HepG2 (cell line): ENCODE measurements around the gene CFAP45. TPM values are rescaled to one million over a fixed set of nuclear protein-coding genes. Genes with fewer than 3 reads are reported as not detected.

Source experiments
- ATAC-seq: fragments of 200-7000 bp; cut with Tn5 transposase; 3 replicates; pipeline ENCODE4 v1.9.1; 2020; ENCODE audit warnings: mild to moderate bottlenecking, moderate library complexity
- BruUV-seq: library from RNA; stranded (reverse); fragments of 400-500 nt; replicated peaks from 2 replicates; lab custom pipeline; 2021; lab: Mats Ljungman, UMichigan
- CTCF ChIA-PET: fragments of 300-600 bp; formaldehyde crosslinking; extraction: SDS; loops from one replicate; lab custom pipeline; 2021; ENCODE audit warnings: low total read pairs, inconsistent platforms, low intra/inter-chr PET ratio; lab: Yijun Ruan, JAX
- POLR2A ChIA-PET: fragments of 350-600 bp; sonication (Branson Sonifier 250); formaldehyde crosslinking; loops from one replicate; lab custom pipeline; 2020; ENCODE audit warnings: antibody characterized with exemption, inconsistent platforms; lab: Yijun Ruan, JAX
- DNase-seq: peaks from one replicate; pipeline ENCODE4 v3.0.0-alpha.2; 2015; ENCODE audit warnings: low spot score
- FAIRE-seq: peaks from 3 replicates; lab custom pipeline; 2011; peaks lifted over from hg19 to GRCh38; lab: Jason Lieb, UNC
- H2AFZ ChIP-seq: one replicate; pipeline ENCODE4 v1.6.1; 2011; ENCODE audit warnings: low read length, inconsistent platforms
- H3K27ac ChIP-seq: fragments of 300-600 bp; 3 replicates; pipeline ENCODE4 v1.8.0; 2011; ENCODE audit warnings: mixed run types, mild to moderate bottlenecking, mixed read lengths, low read length, inconsistent platforms; ENCODE audit not compliant: insufficient read depth; ENCODE audit errors: extremely low read length
- H3K27me3 ChIP-seq, 2 experiments: fragments of 200-600 bp in 1 of 2; 2 replicates in 1 of 2; 3 replicates in 1 of 2; pipeline versions ENCODE4 v1.6.0 to v1.8.0; 2011; ENCODE audit warnings: low read length in 2 of 2, mild to moderate bottlenecking in 2 of 2, moderate library complexity in 2 of 2, inconsistent platforms in 1 of 2; ENCODE audit not compliant: insufficient read depth in 2 of 2, control insufficient read depth in 1 of 2
- H3K36me3 ChIP-seq, 2 experiments: fragments of 200-600 bp in 1 of 2; replicated peaks in 1 of 2; 2 replicates in 1 of 2; 3 replicates in 1 of 2; pipeline versions ENCODE4 v1.5.1 to v1.8.0; 2011; ENCODE audit warnings: low read length in 2 of 2, inconsistent platforms in 1 of 2; ENCODE audit not compliant: insufficient read depth in 2 of 2, control insufficient read depth in 1 of 2
- H3K4me1 ChIP-seq: 2 replicates; pipeline ENCODE4 v1.5.1; 2012; ENCODE audit warnings: low read length, inconsistent platforms; ENCODE audit not compliant: insufficient read depth
- H3K4me2 ChIP-seq: 2 replicates; pipeline ENCODE4 v1.6.0; 2011; ENCODE audit warnings: low read depth, low read length, inconsistent platforms
- H3K4me3 ChIP-seq, 3 experiments: fragments of 200-600 bp in 1 of 3; sonication (generic), shearing (Covaris generic) in 1 of 3; replicated peaks in 1 of 3; 2 replicates each; pipeline ENCODE4 v1.5.1; 2011 to 2016; ENCODE audit warnings: low read length in 3 of 3, inconsistent platforms in 2 of 3, low read depth in 2 of 3, mild to moderate bottlenecking in 2 of 3, control low read depth in 1 of 3, mixed read lengths in 1 of 3; ENCODE audit not compliant: insufficient read depth in 1 of 3
- H3K79me2 ChIP-seq: one replicate; pipeline ENCODE4 v1.6.1; 2011; ENCODE audit warnings: low read length, inconsistent platforms; ENCODE audit not compliant: insufficient read depth
- H3K9ac ChIP-seq: 2 replicates; pipeline ENCODE4 v1.6.0; 2011; ENCODE audit warnings: mild to moderate bottlenecking, low read depth, low read length, inconsistent platforms; ENCODE audit not compliant: insufficient read depth
- H3K9me3 ChIP-seq: 2 replicates; pipeline ENCODE4 v1.5.1; 2012; ENCODE audit warnings: mild to moderate bottlenecking, low read length
- H4K20me1 ChIP-seq: 2 replicates; pipeline ENCODE4 v1.6.0; 2011; ENCODE audit warnings: inconsistent platforms, mild to moderate bottlenecking, low read length, moderate library complexity; ENCODE audit not compliant: insufficient read depth
- PHF21A ChIP-seq: sonication (generic); formaldehyde crosslinking; IDR thresholded peaks from 2 replicates; pipeline ENCODE4 v1.5.0; 2020; ENCODE audit warnings: mild to moderate bottlenecking, missing genetic modification reagents
- SP1 ChIP-seq, 2 experiments: fragments of 450-650 bp in 1 of 2; sonication (generic) in 1 of 2; formaldehyde crosslinking in 1 of 2; IDR thresholded peaks; 2 replicates each; pipeline versions ENCODE4 v1.4.0 to v1.6.1; 2016 to 2020; ENCODE audit warnings: missing genetic modification reagents in 1 of 2
- SSRP1 ChIP-seq: IDR thresholded peaks from 2 replicates; pipeline ENCODE4 v1.6.1; 2016; ENCODE audit warnings: control low read depth
- TCF12 ChIP-seq, 2 experiments: fragments of 450-650 bp in 1 of 2; sonication (generic) in 1 of 2; formaldehyde crosslinking in 1 of 2; IDR thresholded peaks; 2 replicates each; pipeline versions ENCODE4 v1.6.1 to v1.8.0; 2017 to 2022; ENCODE audit warnings: antibody characterized with exemption in 1 of 2, mild to moderate bottlenecking in 1 of 2, missing genetic modification reagents in 1 of 2, moderate library complexity in 1 of 2
- ZBTB3 ChIP-seq: sonication (generic); formaldehyde crosslinking; IDR thresholded peaks from 2 replicates; pipeline ENCODE4 v1.4.0; 2020; ENCODE audit warnings: low read depth, mild to moderate bottlenecking, moderate library complexity, missing genetic modification reagents, borderline replicate concordance
- ZNF546 ChIP-seq: sonication (generic); formaldehyde crosslinking; conservative IDR thresholded peaks from 2 replicates; pipeline ENCODE4 v1.8.1; 2023; ENCODE audit warnings: mild to moderate bottlenecking, missing genetic modification reagents
- ZNF558 ChIP-seq: sonication (generic); formaldehyde crosslinking; IDR thresholded peaks from 2 replicates; pipeline ENCODE4 v1.9.0; 2022; ENCODE audit warnings: mild to moderate bottlenecking, missing genetic modification reagents, borderline replicate concordance
- ZNF598 ChIP-seq: sonication (generic); formaldehyde crosslinking; IDR thresholded peaks from 2 replicates; pipeline ENCODE4 v1.5.1; 2020; ENCODE audit warnings: mild to moderate bottlenecking, missing genetic modification reagents, borderline replicate concordance
- WGBS: methylation state at CpG from one replicate; pipeline ENCODE4 v1.1.6; 2017; ENCODE audit warnings: low lambda C conversion rate; 5-methylcytosine and 5-hydroxymethylcytosine counted together
- in situ Hi-C: cut with HindIII; loops from 2 replicates; pipeline ENCODE4 v1.10.0; 2017; ENCODE audit warnings: low pct_unique_long_range_greater_than_20kb; ENCODE audit not compliant: extremely low pct_ligation_motif_present
- intact Hi-C: fragments of 100-400 bp; cut with micrococcal nuclease; formaldehyde crosslinking; loops from one replicate; pipeline ENCODE4 v1.10.0; 2022; ENCODE audit not compliant: unreplicated experiment
- polyA plus RNA-seq, 8 experiments: library from polyadenylated mRNA; depleted of rRNA in 3 of 8; stranded (reverse) in 7 of 8; unstranded in 1 of 8; fragments of >200 nt; fragmentation: Illumina TruSeq in 4 of 8; extraction: Trizol in 4 of 8; gene quantifications; 2 replicates each; pipeline versions ENCODE4 v1.2.1 to v1.2.3, GENCODE V29; 2011 to 2016; ENCODE audit warnings: low read depth in 4 of 8, missing spikeins in 1 of 8, mixed read lengths in 1 of 8; ENCODE audit not compliant: insufficient read depth in 1 of 8
- total RNA-seq, 5 experiments: library from RNA; depleted of rRNA; stranded (reverse); fragments of >200 nt; fragmentation: Illumina TruSeq; extraction: Trizol; gene quantifications; 2 replicates each; pipeline ENCODE4 v1.2.3, GENCODE V29; 2016; ENCODE audit warnings: low read depth in 1 of 5
- TF ChIP-seq, protein P1 (sequence below): sonication (generic); formaldehyde crosslinking; IDR thresholded peaks from 2 replicates; pipeline ENCODE4 v1.4.0; 2020; ENCODE audit warnings: missing genetic modification reagents, borderline replicate concordance
- TF ChIP-seq, protein P2 (sequence below): sonication (generic); formaldehyde crosslinking; IDR thresholded peaks from 2 replicates; pipeline ENCODE4 v1.4.0; 2020; ENCODE audit warnings: missing genetic modification reagents
- TF ChIP-seq, protein P3 (sequence below): sonication (generic); formaldehyde crosslinking; IDR thresholded peaks from 2 replicates; pipeline ENCODE4 v1.4.0; 2020; ENCODE audit warnings: missing genetic modification reagents

The CFAP45 gene
- total and polyA plus RNA-seq, 2 of the 13 experiments (the other 11 are each of a cell fraction or from before 2014, with no cell fraction given), result not detected

DNA sequence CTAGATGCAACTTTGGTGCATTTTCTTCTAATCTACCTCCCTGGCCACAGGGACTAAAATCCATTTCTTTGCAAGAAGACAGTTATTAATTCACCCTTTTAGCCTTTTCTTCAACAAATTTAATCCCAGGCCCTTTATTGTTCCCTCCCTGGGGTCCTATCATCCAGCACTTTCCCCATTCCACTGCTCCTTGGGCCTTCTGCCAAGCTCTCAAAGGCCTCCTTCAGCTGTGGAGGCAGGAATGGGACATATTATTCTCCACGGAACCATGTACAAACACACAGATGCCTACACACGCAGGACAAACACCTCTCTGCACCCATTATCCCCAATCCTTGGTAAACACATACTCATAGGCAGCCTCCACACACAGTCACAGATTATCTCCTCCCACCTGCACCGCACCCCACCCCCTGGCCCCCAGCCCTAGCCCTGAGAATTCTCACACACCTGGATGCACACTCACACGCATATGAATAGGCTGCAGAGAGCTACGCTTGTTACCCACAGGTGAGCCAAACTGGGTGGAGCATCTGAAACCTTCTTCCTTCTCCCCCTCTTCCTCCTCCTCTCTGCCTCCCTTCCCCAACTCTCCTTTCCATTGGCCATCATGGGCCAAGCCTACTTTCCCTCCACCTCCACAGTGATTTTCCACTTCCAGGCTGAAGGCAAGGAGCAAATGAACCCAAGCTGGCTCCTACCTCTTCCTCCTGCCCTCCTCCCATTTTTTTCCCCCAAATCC, 13.7 kb upstream of the CFAP45 start:
- FAIRE-seq, result no peak
- in situ Hi-C loops (no loop called here), intact Hi-C loops (no loop called here)
- no peak overlapping the region for H3K4me3 ChIP-seq
- no peaks in the 10 kb centered on the region for H3K79me2 ChIP-seq
- no peaks in the 10 kb centered on the region for H3K9me3 ChIP-seq
- no peak for ATAC-seq
- ChIA-PET CTCF (no interaction called here), POLR2A (interaction anchor here (1.8 kb wide), 1 partner anchor 10 kb away, joined by 4 read pairs; no protein-coding TSS in a partner anchor)
- H4K20me1 ChIP-seq, result no peaks in the 10 kb centered on the region
- no TSS peak for BruUV-seq
- no peaks in the 10 kb centered on the region for H3K36me3 ChIP-seq
- peaks cover 13% of the 10 kb centered on the region for H3K4me1 ChIP-seq
- no peak overlapping the region for H3K4me2 ChIP-seq
- no peaks in the 10 kb centered on the region; a peak in 1 of 5 replicates for H3K27me3 ChIP-seq
- H2AFZ ChIP-seq, result no peak overlapping the region
- 27% methylated on average over 5 of the region's 5 CpGs for WGBS
- H3K9ac ChIP-seq, result no peak overlapping the region
- no peak for DNase-seq
- no peak overlapping the region for H3K27ac ChIP-seq
- TF ChIP-seq PHF21A (CRISPR knock-in tag), result no peak
- TF ChIP-seq, protein P1, sequence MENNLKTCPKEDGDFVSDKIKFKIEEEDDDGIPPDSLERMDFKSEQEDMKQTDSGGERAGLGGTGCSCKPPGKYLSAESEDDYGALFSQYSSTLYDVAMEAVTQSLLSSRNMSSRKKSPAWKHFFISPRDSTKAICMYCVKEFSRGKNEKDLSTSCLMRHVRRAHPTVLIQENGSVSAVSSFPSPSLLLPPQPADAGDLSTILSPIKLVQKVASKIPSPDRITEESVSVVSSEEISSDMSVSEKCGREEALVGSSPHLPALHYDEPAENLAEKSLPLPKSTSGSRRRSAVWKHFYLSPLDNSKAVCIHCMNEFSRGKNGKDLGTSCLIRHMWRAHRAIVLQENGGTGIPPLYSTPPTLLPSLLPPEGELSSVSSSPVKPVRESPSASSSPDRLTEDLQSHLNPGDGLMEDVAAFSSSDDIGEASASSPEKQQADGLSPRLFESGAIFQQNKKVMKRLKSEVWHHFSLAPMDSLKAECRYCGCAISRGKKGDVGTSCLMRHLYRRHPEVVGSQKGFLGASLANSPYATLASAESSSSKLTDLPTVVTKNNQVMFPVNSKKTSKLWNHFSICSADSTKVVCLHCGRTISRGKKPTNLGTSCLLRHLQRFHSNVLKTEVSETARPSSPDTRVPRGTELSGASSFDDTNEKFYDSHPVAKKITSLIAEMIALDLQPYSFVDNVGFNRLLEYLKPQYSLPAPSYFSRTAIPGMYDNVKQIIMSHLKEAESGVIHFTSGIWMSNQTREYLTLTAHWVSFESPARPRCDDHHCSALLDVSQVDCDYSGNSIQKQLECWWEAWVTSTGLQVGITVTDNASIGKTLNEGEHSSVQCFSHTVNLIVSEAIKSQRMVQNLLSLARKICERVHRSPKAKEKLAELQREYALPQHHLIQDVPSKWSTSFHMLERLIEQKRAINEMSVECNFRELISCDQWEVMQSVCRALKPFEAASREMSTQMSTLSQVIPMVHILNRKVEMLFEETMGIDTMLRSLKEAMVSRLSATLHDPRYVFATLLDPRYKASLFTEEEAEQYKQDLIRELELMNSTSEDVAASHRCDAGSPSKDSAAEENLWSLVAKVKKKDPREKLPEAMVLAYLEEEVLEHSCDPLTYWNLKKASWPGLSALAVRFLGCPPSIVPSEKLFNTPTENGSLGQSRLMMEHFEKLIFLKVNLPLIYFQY (CRISPR knock-in tag), result no peak
- TF ChIP-seq TCF12 (IDR thresholded peaks at IDR 0.05), result no peak
- no peak for TF ChIP-seq TCF12 (CRISPR knock-in tag; IDR thresholded peaks at IDR 0.05)
- TF ChIP-seq ZNF558 (CRISPR knock-in tag), result no peak
- TF ChIP-seq ZNF598 (CRISPR knock-in tag), result no peak
- no peak for TF ChIP-seq SP1 (IDR thresholded peaks at IDR 0.05)
- TF ChIP-seq SP1 (CRISPR knock-in tag; IDR thresholded peaks at IDR 0.05), result no peak
- TF ChIP-seq, protein P2, sequence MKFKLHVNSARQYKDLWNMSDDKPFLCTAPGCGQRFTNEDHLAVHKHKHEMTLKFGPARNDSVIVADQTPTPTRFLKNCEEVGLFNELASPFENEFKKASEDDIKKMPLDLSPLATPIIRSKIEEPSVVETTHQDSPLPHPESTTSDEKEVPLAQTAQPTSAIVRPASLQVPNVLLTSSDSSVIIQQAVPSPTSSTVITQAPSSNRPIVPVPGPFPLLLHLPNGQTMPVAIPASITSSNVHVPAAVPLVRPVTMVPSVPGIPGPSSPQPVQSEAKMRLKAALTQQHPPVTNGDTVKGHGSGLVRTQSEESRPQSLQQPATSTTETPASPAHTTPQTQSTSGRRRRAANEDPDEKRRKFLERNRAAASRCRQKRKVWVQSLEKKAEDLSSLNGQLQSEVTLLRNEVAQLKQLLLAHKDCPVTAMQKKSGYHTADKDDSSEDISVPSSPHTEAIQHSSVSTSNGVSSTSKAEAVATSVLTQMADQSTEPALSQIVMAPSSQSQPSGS, result no peak
- TF ChIP-seq SSRP1 (CRISPR knock-in tag), result no peak
- no peak for TF ChIP-seq ZNF546 (CRISPR knock-in tag)
- no peak for TF ChIP-seq ZBTB3 (CRISPR knock-in tag)
- TF ChIP-seq, protein P3, sequence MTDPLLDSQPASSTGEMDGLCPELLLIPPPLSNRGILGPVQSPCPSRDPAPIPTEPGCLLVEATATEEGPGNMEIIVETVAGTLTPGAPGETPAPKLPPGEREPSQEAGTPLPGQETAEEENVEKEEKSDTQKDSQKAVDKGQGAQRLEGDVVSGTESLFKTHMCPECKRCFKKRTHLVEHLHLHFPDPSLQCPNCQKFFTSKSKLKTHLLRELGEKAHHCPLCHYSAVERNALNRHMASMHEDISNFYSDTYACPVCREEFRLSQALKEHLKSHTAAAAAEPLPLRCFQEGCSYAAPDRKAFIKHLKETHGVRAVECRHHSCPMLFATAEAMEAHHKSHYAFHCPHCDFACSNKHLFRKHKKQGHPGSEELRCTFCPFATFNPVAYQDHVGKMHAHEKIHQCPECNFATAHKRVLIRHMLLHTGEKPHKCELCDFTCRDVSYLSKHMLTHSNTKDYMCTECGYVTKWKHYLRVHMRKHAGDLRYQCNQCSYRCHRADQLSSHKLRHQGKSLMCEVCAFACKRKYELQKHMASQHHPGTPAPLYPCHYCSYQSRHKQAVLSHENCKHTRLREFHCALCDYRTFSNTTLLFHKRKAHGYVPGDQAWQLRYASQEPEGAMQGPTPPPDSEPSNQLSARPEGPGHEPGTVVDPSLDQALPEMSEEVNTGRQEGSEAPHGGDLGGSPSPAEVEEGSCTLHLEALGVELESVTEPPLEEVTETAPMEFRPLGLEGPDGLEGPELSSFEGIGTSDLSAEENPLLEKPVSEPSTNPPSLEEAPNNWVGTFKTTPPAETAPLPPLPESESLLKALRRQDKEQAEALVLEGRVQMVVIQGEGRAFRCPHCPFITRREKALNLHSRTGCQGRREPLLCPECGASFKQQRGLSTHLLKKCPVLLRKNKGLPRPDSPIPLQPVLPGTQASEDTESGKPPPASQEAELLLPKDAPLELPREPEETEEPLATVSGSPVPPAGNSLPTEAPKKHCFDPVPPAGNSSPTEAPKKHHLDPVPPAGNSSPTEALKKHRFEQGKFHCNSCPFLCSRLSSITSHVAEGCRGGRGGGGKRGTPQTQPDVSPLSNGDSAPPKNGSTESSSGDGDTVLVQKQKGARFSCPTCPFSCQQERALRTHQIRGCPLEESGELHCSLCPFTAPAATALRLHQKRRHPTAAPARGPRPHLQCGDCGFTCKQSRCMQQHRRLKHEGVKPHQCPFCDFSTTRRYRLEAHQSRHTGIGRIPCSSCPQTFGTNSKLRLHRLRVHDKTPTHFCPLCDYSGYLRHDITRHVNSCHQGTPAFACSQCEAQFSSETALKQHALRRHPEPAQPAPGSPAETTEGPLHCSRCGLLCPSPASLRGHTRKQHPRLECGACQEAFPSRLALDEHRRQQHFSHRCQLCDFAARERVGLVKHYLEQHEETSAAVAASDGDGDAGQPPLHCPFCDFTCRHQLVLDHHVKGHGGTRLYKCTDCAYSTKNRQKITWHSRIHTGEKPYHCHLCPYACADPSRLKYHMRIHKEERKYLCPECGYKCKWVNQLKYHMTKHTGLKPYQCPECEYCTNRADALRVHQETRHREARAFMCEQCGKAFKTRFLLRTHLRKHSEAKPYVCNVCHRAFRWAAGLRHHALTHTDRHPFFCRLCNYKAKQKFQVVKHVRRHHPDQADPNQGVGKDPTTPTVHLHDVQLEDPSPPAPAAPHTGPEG (CRISPR knock-in tag), result no peak
